ENCODE data around the gene LDB3. TPM values are rescaled to one million over a fixed set of nuclear protein-coding genes. Genes with fewer than 3 reads are reported as not detected.

Gene LDB3
- total and polyA plus RNA-seq, 2 donors (not counting 1 experiment from before 2014, with no cell fraction given) = under 0.01 to 0.20 TPM

GRCh38 chr10:86724445-86724844, 56.1 kb downstream of the LDB3 start:
- Histone ChIP-seq H3K27ac (ENCODE audit: insufficient read depth, low read length) (no peak overlapping the region), H3K36me3 (ENCODE audit: control insufficient read depth, insufficient read depth, low read length) (no peaks in the 10 kb centered on the region), H3K4me2 (ENCODE audit: extremely low read depth, insufficient read depth, low read length) (no peak overlapping the region), H3K79me2 (ENCODE audit: control insufficient read depth, insufficient read depth, low read length) (no peaks in the 10 kb centered on the region), H3K9me3 (ENCODE audit: control insufficient read depth, insufficient read depth, low read depth, low read length) (no peaks in the 10 kb centered on the region), H3K27me3 (ENCODE audit: control insufficient read depth, insufficient read depth, low read length) (no peaks in the 10 kb centered on the region), H3K4me1 (ENCODE audit: control insufficient read depth, extremely low read depth, insufficient read depth, low read length) (no peaks in the 10 kb centered on the region), H2AFZ (ENCODE audit: low read length) (no peak overlapping the region), H4K20me1 (ENCODE audit: control insufficient read depth, extremely low read depth, insufficient read depth, low read length) (no peaks in the 10 kb centered on the region), H3K4me3 (replicated peaks in 1 of 4; ENCODE audit: control extremely low read depth in 1 of 4, insufficient read depth in 1 of 4, low read depth in 3 of 4, low read length in 4 of 4) (no peak overlapping the region), H3K9ac (ENCODE audit: insufficient read depth, low read length) (no peak overlapping the region)
- no peak for DNase-seq (ENCODE audit: low read depth in 2 of 2)
- TF ChIP-seq, protein P1, sequence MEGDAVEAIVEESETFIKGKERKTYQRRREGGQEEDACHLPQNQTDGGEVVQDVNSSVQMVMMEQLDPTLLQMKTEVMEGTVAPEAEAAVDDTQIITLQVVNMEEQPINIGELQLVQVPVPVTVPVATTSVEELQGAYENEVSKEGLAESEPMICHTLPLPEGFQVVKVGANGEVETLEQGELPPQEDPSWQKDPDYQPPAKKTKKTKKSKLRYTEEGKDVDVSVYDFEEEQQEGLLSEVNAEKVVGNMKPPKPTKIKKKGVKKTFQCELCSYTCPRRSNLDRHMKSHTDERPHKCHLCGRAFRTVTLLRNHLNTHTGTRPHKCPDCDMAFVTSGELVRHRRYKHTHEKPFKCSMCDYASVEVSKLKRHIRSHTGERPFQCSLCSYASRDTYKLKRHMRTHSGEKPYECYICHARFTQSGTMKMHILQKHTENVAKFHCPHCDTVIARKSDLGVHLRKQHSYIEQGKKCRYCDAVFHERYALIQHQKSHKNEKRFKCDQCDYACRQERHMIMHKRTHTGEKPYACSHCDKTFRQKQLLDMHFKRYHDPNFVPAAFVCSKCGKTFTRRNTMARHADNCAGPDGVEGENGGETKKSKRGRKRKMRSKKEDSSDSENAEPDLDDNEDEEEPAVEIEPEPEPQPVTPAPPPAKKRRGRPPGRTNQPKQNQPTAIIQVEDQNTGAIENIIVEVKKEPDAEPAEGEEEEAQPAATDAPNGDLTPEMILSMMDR (conservative IDR thresholded peaks at IDR 0.05 in 1 of 2, IDR thresholded peaks at IDR 0.05 in 1 of 2; ENCODE audit: low read depth in 1 of 2, low read length in 2 of 2) = no peak
- no peak for TF ChIP-seq EZH2 (IDR thresholded peaks at IDR 0.05; ENCODE audit: low read length, missing control alignments)

- H3K36me3 ChIP-seq (ENCODE audit: control insufficient read depth, insufficient read depth, low read length) = no peaks in the 10 kb centered on the region
- H2AFZ ChIP-seq (ENCODE audit: low read length) = no peak overlapping the region
- H3K79me2 ChIP-seq (ENCODE audit: control insufficient read depth, insufficient read depth, low read length) = no peaks in the 10 kb centered on the region
- H3K27ac ChIP-seq (ENCODE audit: insufficient read depth, low read length) = no peak overlapping the region
- no peaks in the 10 kb centered on the region for H3K9me3 ChIP-seq (ENCODE audit: control insufficient read depth, insufficient read depth, low read depth, low read length)
- no peak for TF ChIP-seq EZH2 (IDR thresholded peaks at IDR 0.05; ENCODE audit: low read length, missing control alignments)
- TF ChIP-seq, protein P1 (conservative IDR thresholded peaks at IDR 0.05 in 1 of 2, IDR thresholded peaks at IDR 0.05 in 1 of 2; ENCODE audit: low read depth in 1 of 2, low read length in 2 of 2) = no peak
- H4K20me1 ChIP-seq (ENCODE audit: control insufficient read depth, extremely low read depth, insufficient read depth, low read length) = no peaks in the 10 kb centered on the region
- H3K4me1 ChIP-seq (ENCODE audit: control insufficient read depth, extremely low read depth, insufficient read depth, low read length) = no peaks in the 10 kb centered on the region
- H3K9ac ChIP-seq (ENCODE audit: insufficient read depth, low read length) = no peak overlapping the region
- DNase-seq (ENCODE audit: low read depth in 2 of 2) = no peak
- no peak overlapping the region for H3K4me3 ChIP-seq (replicated peaks in 1 of 4; ENCODE audit: control extremely low read depth in 1 of 4, insufficient read depth in 1 of 4, low read depth in 3 of 4, low read length in 4 of 4)
- H3K4me2 ChIP-seq (ENCODE audit: extremely low read depth, insufficient read depth, low read length) = no peak overlapping the region
- no peaks in the 10 kb centered on the region for H3K27me3 ChIP-seq (ENCODE audit: control insufficient read depth, insufficient read depth, low read length)
Measured at GRCh38 chr10:86725980-86726676, 57.8 kb downstream of the LDB3 start.

GRCh38 chr10:86726677-86726999, 58.3 kb downstream of the LDB3 start:
- no peaks in the 10 kb centered on the region for H4K20me1 ChIP-seq (ENCODE audit: control insufficient read depth, extremely low read depth, insufficient read depth, low read length)
- H2AFZ ChIP-seq (ENCODE audit: low read length) = no peak overlapping the region
- H3K4me1 ChIP-seq (ENCODE audit: control insufficient read depth, extremely low read depth, insufficient read depth, low read length) = no peaks in the 10 kb centered on the region
- no peaks in the 10 kb centered on the region for H3K27me3 ChIP-seq (ENCODE audit: control insufficient read depth, insufficient read depth, low read length)
- TF ChIP-seq EZH2 (IDR thresholded peaks at IDR 0.05; ENCODE audit: low read length, missing control alignments) = no peak
- TF ChIP-seq, protein P1 (conservative IDR thresholded peaks at IDR 0.05 in 1 of 2, IDR thresholded peaks at IDR 0.05 in 1 of 2; ENCODE audit: low read depth in 1 of 2, low read length in 2 of 2) = no peak
- H3K9me3 ChIP-seq (ENCODE audit: control insufficient read depth, insufficient read depth, low read depth, low read length) = no peaks in the 10 kb centered on the region
- no peaks in the 10 kb centered on the region for H3K36me3 ChIP-seq (ENCODE audit: control insufficient read depth, insufficient read depth, low read length)
- H3K4me3 ChIP-seq (replicated peaks in 1 of 4; ENCODE audit: control extremely low read depth in 1 of 4, insufficient read depth in 1 of 4, low read depth in 3 of 4, low read length in 4 of 4) = no peak overlapping the region
- H3K9ac ChIP-seq (ENCODE audit: insufficient read depth, low read length) = no peak overlapping the region
- H3K79me2 ChIP-seq (ENCODE audit: control insufficient read depth, insufficient read depth, low read length) = no peaks in the 10 kb centered on the region
- no peak overlapping the region for H3K4me2 ChIP-seq (ENCODE audit: extremely low read depth, insufficient read depth, low read length)
- DNase-seq (ENCODE audit: low read depth in 2 of 2) = no peak
- no peak overlapping the region for H3K27ac ChIP-seq (ENCODE audit: insufficient read depth, low read length)

All from fibroblast of lung (primary cell).